NOMO-1 treated with DMSO at 0.1 percent for 48 hours (cell line): ENCODE results near the gene NUCB2.
A peak's percentile ranks its signal among the peaks of the same experiment; 100 is the strongest.

Source experiments
- DNase-seq: peaks from one replicate; lab custom pipeline; 2025; ENCODE audit not compliant: unreplicated experiment; lab: John Stamatoyannopoulos, UW

Gene NUCB2

DNA sequence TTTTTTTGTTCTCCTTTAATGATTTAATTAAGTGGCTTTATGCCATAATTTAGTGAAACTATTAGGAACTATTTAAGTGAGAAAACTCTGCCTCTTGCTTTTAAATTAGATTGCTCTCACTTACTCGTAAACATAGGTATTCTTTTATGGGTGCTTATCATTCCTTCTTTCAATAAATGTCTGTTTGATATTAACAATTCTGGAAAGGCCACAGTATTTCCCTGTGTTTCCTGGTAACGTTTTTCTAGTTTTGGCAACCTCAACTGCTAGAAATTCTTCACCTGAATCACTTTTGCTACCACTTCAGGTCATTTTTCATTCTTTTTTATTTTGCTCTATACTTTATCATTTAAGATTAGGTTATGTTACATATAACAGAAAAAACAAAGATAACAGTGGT is 55.1 kb downstream of the NUCB2 start:
- DNase-seq = no peak

DNA sequence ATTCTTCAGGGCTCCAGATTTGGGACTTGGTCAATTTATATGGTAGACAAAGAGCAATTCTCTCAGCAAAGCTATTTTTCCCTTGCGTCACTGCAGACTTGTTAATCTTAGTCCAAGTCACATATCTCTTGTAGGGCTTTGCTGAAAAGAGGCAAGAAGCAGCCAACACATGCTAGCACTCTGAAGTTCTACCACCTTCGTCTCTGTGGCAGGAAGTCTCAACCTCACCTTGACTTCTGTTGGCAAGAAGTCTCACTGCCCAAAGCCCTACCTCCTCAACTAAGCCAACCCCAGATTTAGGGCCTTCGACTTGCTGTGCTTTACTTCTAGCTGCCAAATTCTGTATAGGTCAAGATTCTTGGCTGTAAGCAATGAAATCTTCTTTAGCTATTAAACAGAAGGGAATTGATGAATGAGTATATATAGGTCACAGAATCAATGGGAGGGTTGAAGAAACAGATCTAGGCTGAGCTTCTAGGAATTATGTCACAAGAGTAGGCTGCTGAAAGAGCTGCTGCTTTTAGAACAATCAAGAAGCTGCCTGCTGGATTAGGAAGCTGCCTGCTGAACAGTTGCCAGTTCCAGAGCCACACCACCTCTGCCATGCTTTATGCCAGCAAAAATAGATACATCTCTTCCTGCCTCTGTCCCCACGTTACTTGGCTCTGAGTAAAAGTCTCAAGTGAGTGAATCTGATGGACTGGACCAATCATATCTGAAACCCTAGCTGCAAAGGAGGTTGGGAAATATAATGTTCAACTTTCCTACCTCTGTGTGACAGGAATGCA is 57.5 kb downstream of the NUCB2 start:
- DNase-seq = no peak

DNA sequence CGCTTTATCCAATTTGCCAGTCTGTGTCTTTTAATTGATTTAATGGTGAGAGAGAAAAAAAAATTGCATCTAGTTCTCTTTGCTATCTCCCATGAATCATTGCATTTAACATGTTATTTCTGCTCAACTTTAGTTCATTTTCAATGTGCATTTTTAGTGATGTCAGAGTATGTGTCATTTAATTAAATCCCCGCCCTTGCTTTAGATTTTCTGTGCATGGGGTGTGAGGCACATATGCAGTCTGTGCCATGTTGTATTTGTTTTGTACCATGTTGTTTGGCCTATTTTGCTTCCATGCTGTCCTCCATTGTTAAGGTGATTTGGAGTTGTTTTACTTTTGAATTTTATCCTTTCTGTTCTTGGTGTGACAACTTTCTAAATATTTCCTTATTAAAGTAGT is 66.7 kb downstream of the NUCB2 start:
- no peak for DNase-seq

DNA sequence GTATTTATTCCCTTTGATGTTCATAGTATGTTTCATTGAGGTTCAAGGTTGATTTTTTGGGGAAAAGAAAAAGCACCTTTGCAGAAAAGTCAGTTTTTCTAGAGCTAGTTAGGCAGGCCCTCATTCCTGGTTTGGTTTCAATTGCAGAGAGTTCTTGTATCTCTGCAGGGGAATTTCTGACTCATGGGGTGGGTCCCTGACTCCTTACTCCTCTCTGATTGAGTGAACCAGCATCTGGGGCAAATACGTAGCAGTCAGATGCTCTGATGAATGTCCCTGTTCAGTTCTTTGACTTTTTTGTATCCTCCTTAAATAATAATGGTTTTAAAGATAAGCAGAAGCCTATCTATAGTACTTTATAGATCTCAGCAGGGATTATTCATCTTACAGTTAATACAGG is 67.4 kb downstream of the NUCB2 start:
- DNase-seq = no peak

DNA sequence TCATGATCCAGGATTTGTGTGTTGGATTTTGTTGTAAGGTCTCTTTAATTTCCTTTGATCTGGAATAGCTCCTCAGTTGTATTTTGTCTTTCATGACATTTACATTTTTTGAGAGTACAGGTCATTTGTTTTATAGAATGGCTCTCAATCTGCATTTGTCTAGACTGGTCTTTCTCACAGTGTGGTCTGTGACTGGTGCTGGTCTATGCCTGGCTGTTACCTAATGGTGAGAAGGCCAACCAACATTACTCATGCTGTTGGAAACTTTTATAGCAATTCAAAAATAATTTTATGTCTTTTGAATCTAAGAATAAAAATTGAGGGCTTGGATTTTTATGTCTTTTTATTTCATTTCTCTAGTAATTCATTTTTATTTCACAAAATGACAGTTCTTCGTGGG is 71.1 kb downstream of the NUCB2 start:
- DNase-seq = no peak

DNA sequence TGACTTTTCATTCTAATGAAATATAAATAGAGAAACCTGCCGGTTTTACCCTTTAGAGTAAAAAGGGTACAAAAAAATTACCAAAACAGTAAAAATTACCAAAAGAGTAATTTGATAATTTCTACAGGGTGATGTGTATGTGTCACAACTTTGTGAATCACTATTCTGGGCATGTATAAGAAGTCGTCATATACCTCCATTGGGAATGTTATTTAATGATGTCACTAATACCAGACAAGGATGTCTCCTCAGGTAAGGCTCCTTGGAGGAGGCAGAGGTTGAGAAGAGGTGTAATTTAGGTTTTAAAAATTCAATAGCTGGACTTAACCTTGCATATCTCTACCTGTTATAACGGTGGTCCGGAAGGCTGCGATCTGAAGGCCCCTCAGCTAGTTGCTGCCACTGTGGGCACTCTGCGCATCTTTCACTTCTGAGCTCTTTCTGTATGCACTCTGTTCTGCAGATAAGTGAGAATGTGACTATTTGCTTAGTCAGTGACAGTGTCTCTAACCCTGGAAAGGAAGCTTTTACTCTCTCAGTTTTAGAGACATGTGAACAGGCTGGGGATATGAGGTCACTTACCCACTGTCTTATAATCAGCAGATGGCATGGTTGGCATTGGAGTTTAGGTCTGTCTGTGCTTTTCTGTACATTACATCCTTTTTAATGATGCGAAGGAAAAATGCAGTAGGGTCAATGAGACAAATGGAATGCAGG is 74.1 kb downstream of the NUCB2 start:
- DNase-seq = no peak

DNA sequence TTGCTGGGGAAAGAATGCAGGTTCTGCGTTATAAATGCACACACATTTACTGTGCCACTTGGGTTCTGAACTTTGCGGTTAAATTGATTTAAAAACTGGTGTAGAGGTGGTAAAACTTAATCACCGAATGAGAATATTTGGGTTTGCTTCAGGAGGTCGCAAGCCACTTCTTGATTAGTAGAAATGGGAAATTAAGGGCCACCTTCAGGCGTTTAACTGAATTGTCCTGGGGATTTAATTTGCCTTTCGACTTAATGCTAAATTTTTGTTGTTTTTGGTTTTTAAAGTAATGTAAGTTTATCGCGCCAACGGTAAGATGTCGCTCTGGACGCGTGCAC is 74.6 kb downstream of the NUCB2 start:
- peak; percentile 64 for DNase-seq

DNA sequence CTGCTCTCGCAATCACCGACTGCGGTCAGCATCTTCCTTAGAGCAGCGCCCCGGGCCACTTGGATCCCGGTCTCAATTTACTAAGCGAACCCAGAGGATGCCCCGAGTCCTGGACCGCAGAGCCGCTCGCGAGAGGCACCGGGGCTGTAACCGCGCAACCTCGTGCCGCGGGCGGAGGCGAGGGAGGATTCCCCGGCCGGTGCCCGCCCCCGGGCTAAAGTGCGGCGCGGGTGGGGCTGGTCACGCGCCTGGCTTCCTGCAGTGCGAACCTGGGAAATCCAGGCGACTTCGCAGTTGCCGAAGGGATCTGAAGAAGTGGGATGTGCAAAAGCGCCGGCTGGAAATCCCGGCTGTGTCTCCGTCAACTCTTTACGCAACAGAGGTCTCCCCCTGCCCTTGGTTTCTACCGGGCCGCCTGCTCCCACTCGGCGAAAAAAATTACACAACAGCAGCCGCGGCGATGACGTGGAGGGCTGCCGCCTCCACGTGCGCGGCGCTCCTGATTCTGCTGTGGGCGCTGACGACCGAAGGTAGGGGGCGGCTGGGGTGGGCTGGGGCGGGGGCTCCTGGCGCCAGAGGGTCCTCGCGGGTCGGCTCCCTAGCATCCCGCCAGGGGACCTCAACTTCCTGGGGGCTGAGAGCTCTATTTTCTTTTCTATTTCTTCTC is 75.1 kb downstream of the NUCB2 start, which contains the start of gene NCR3LG1:
Gene NCR3LG1, plus strand, starts transcription at position 291 of the 667 bp plus-strand sequence. Its CDS starts 170 bp downstream, at position 461.
- DNase-seq = peak; percentile 64

DNA sequence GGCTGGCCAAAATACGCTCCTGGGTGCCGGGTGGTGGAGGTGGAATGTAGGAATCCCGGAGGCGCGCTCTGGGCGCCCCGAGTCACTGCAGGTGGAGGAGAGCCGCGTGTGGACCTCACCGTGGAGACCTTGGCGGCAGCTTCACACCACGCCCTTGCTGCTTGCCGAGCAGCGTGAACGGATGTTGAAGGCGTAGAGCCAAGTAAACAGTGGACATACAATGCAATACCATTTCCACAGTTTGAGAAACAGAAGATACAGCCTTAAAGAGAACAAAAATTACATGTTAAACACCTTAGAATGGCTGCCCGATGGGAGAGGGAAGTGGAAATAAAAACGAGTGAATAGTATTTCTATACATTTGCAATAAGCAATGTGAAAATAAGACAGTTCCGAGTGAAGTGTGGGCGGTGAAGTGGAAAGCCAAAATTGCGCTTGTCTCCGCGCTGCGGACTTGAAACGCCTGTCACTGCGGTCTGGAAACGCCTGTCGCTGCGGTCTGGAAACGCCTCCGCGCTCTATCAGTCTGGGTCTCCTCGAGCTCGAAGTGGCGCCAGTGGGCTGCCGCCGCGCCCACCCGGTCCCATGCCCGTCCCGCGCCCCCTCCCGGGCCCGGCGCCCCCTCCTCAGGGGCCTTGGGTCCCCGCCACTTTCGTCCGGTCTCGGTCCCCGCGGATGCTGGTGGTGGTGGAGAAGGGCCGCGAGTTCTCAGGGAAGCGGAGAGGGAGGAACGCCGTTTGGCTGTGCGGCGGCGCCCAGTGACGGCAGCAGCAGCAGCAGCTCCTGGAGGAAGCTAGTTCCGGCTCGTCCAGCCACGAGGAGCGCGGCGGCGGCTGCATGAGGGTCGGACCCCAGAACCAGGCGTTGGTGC is 76.6 kb downstream of the NUCB2 start:
- DNase-seq = peak; percentile 53

DNA sequence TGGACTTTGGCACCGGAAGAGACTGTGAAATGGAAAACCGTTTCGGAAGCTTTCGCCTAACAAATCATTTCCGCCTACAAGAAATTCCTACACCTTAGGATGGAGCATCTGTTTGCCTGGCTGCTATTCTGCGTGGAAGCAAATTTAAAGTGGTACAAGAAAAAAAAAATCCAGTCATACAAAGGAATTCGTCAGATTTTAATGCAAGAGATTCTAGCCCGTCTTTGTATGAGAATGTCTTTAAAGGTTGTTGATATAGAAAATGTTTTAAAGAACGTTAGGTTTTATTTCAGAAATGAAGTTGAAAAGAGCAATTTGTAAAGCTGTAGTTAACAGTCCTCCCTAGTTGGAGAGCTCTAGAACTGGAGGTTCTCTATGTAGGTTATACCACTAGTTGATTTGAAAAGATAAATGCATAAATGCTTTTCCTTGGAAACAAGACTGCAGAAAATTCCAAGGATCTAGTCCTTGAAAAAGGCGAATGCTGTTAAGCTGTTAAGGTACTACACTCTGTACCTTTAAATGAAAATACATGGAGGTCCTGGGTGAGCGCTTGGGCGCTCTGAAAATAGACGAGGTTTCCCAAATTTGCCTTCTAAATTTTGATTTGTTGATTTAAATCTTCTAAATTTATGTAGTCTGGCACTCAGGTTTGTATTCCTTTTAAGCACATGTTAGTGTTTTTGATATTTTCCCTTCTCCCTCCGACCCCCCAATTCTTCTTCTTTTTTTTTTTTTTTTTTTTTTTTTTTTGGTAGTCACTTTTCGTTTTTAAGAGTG is 77.5 kb downstream of the NUCB2 start:
- DNase-seq = peak; percentile 23

DNA sequence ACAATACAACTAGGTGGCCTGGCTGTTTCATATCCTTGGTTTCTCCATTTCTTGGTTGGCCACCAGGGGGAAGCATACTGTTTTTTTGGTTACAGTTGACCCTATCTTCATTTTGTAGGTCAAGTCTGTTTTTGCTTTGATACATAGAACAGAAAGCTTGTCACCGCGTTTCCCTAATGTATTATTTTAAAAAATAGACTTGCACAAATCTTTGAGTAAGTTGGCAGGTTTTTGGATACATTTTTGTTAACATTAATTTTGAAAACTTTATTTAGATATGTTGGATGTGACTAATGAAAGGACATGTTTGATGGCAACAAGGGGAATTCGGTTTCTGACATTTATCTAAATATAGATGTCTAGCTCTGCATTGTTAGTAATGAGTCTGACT is 78.1 kb downstream of the NUCB2 start:
- DNase-seq = peak; percentile 72

DNA sequence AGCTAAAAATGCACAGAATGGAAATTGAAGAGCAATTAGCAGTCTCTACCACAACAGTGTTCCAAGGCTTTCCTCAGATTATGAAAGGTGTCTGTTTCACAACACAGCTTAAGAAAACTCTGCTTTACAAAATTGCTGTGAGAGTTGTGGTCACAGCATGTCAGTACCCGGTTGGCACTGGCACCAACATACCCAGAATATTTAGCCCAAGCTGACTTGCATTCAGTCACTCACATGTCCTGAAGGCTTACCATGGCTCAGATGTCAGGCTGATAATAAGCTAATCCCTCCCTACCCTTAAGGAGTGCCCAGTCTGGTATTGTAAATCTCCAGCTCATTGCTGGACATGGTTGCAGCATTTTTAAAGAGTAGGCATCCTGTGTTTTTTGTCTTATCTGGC is 90.0 kb downstream of the NUCB2 start:
- DNase-seq = no peak

DNA sequence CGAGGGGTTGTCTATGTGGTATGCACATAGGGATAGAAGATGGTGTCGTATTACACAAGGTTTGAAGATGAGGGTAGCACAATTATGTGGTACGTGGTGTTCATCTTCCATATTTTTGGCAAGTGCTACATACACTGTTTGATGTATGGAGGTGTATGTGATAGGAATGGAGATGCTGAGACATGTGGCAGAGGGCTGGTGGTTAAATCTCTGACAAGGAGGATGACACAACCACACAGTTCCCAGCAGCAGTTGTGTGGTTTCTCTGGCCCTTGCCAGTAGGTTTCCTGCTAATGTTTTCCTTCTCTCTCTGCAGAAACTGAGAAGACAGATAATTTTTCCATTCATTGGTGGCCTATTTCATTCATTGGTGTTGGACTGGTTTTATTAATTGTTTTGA is 92.0 kb downstream of the NUCB2 start:
- DNase-seq = no peak

DNA sequence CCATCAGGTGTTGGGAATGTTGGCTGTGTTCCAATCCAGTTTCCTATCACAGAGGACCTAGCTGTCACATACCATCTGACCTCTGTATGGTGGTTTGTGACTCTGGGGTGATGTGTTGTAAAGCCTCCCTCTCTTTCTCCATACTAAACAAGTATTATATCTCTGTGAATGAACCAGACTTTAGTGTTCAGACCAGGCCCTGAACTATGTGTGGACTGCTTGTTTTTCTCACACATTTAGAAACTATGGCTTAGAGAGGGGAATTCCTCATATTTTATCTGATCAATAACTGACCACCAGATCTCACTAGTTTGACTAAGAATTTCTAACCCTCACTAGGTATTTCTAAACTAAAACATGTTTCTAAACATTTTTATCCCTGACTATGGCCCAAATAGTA is 92.6 kb downstream of the NUCB2 start:
- DNase-seq = no peak

DNA sequence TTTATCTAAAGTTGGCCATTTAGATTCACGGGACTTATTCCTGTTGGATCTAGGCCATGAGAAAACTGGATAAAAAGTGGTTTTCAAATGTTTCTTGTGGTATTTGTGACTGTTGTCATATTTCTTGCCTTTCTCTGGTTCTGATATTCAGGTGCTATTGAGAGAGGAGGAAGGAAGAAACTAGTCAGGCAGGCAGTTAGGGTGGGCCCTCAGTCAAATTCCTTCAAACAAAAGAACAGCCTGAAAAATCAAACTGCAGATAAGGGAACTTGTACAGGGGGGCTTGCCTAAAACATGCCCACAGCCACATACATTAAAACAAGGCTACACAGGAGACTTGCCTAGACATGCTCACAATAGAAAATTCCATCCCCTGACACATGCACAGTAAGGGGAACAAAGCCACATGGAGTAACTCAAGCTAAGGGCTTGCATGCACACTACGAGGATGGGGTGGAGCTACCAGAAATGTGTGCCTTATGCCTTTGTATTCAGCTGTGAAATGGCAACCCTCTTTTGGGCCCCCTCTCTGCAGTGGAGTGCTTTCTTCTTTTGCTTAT is 93.2 kb downstream of the NUCB2 start:
- DNase-seq = no peak

DNA sequence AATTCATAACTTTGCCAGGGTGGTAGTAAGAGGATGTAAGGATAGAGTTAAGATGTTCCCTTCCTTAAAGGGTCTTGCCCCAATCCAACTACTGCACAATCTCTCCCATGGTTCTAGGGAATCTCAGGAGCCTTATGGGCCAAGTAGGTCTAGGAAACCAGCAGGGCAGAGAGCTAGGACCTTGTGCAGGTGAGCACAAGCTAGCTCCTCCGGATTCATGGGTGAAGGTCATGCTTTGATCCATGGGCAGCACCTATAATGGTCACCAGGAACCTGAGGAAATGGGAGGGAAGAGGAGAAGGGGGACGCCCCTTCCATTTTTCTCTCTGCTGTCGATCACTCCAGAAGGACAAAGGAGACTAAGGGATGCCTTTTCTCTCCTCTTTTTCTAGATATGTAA is 95.1 kb downstream of the NUCB2 start:
- no peak for DNase-seq

DNA sequence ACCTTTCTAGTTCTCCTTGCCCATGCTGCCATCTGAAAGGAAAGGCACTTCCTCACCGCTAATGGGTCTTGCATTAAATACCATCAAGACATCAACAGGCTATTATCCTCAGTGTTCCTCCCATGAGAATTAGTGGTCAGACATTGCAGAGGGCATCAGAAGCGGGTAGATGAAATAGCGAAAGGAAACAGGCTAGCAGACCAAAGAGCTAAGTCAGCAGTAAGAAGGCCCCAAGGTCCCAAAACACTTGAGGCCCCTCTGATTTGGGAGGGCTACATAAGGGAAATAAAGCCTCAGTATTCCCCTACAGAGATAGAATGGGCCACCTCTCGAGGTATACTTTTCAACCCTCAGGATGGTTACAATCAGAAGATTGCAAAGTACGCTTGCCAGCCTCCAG is 99.0 kb downstream of the NUCB2 start:
- no peak for DNase-seq

DNA sequence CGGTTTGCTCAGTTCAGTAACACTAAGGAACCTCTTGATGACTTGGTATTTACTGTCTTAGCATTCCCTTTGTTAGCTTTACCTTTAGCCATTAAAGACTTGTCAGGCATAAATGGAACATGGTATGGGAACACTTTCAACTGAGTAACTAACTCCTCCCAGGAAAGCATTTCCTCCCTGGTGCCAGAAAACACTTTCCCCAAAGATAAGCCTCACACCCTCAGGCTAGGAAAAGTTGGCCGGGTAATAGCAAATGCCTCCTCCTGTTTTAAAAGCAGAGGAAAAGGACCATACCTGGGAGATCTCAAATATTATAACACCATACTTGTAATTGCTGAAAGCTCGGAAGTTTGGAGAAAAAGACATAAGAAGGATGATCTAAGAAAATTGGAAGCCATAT is 100.0 kb downstream of the NUCB2 start:
- DNase-seq = no peak

DNA sequence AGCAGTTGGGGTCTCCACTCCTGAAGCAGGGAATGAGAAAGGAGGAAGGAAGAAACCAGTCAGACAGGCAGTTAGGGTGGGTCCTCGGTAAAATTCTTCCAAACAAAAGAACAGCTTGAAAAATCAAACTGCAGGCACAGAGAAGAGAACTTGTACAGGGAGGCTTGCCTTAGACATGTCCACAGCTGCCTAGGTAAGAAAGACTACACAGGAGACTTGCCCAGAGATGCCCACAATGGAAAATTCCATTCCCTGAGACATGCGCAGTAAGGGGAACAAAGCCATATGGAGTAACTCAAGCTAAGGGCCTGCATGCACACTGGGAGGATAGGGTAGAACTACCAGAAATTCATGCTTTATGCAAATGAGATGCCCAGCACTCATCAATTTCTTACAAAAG is 102.1 kb downstream of the NUCB2 start:
- no peak for DNase-seq
